ENCODE measurements around the gene KCNK15.

DNA sequence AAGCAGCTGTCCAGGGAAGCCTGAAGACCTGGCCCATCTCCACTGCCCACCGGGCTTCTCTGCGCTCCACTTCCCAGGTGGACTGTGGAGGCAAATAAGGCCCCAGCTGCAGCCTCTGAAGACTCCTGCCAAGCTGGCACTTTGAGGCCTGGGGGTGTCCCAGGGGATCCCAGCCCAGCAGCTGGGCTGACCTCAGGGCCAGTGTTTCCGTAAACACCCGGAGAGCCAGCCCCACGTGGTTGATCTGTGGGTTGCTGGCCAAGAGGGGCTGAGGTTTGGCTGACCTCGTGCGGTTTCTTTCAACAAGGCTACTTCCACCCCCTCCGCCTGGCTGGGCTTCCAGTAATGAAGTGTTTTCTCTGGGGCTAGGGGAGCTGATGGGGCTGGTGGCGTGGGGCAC lies 42.9 kb upstream of the KCNK15 start:
- TF ChIP-seq SREBF2 (CRISPR knock-in tag; IDR thresholded peaks at IDR 0.05) (no peak), SMARCA5 (IDR thresholded peaks at IDR 0.05) (no peak), POLR2A (conservative IDR thresholded peaks at IDR 0.05) (no peak), HSF4 (CRISPR knock-in tag; IDR thresholded peaks at IDR 0.05; ENCODE audit: borderline replicate concordance) (no peak), MAFK (IDR thresholded peaks at IDR 0.05; ENCODE audit: low read length) (no peak), ZFP36 (IDR thresholded peaks at IDR 0.05; ENCODE audit: low read depth, low read length, partially characterized antibody) (no peak), RAD21 (CRISPR knock-in tag; conservative IDR thresholded peaks at IDR 0.05 in 1 of 2, IDR thresholded peaks at IDR 0.05 in 1 of 2) (no peak), NCOR1 (IDR thresholded peaks at IDR 0.05) (no peak)
- TF ChIP-seq, protein P1, sequence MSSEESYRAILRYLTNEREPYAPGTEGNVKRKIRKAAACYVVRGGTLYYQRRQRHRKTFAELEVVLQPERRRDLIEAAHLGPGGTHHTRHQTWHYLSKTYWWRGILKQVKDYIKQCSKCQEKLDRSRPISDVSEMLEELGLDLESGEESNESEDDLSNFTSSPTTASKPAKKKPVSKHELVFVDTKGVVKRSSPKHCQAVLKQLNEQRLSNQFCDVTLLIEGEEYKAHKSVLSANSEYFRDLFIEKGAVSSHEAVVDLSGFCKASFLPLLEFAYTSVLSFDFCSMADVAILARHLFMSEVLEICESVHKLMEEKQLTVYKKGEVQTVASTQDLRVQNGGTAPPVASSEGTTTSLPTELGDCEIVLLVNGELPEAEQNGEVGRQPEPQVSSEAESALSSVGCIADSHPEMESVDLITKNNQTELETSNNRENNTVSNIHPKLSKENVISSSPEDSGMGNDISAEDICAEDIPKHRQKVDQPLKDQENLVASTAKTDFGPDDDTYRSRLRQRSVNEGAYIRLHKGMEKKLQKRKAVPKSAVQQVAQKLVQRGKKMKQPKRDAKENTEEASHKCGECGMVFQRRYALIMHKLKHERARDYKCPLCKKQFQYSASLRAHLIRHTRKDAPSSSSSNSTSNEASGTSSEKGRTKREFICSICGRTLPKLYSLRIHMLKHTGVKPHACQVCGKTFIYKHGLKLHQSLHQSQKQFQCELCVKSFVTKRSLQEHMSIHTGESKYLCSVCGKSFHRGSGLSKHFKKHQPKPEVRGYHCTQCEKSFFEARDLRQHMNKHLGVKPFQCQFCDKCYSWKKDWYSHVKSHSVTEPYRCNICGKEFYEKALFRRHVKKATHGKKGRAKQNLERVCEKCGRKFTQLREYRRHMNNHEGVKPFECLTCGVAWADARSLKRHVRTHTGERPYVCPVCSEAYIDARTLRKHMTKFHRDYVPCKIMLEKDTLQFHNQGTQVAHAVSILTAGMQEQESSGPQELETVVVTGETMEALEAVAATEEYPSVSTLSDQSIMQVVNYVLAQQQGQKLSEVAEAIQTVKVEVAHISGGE (CRISPR knock-in tag; IDR thresholded peaks at IDR 0.05), result no peak
- TF ChIP-seq, protein P2, sequence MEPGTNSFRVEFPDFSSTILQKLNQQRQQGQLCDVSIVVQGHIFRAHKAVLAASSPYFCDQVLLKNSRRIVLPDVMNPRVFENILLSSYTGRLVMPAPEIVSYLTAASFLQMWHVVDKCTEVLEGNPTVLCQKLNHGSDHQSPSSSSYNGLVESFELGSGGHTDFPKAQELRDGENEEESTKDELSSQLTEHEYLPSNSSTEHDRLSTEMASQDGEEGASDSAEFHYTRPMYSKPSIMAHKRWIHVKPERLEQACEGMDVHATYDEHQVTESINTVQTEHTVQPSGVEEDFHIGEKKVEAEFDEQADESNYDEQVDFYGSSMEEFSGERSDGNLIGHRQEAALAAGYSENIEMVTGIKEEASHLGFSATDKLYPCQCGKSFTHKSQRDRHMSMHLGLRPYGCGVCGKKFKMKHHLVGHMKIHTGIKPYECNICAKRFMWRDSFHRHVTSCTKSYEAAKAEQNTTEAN (CRISPR knock-in tag; IDR thresholded peaks at IDR 0.05), result no peak
- TF ChIP-seq, protein P3, sequence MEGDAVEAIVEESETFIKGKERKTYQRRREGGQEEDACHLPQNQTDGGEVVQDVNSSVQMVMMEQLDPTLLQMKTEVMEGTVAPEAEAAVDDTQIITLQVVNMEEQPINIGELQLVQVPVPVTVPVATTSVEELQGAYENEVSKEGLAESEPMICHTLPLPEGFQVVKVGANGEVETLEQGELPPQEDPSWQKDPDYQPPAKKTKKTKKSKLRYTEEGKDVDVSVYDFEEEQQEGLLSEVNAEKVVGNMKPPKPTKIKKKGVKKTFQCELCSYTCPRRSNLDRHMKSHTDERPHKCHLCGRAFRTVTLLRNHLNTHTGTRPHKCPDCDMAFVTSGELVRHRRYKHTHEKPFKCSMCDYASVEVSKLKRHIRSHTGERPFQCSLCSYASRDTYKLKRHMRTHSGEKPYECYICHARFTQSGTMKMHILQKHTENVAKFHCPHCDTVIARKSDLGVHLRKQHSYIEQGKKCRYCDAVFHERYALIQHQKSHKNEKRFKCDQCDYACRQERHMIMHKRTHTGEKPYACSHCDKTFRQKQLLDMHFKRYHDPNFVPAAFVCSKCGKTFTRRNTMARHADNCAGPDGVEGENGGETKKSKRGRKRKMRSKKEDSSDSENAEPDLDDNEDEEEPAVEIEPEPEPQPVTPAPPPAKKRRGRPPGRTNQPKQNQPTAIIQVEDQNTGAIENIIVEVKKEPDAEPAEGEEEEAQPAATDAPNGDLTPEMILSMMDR (IDR thresholded peaks at IDR 0.05 in 2 of 3, conservative IDR thresholded peaks at IDR 0.05 in 1 of 3; ENCODE audit: insufficient read depth in 2 of 3, low read depth in 1 of 3, low read length in 3 of 3), result no peak
